GM18517 (cell line): ENCODE measurements around the gene ANKH.

Experiments used
- ATAC-seq: cut with Tn5 transposase; IDR thresholded peaks from one replicate; pipeline ENCODE4 v1.9.1; 2021; ENCODE audit warnings: mild to moderate bottlenecking, moderate library complexity; ENCODE audit not compliant: unreplicated experiment

Gene ANKH

DNA sequence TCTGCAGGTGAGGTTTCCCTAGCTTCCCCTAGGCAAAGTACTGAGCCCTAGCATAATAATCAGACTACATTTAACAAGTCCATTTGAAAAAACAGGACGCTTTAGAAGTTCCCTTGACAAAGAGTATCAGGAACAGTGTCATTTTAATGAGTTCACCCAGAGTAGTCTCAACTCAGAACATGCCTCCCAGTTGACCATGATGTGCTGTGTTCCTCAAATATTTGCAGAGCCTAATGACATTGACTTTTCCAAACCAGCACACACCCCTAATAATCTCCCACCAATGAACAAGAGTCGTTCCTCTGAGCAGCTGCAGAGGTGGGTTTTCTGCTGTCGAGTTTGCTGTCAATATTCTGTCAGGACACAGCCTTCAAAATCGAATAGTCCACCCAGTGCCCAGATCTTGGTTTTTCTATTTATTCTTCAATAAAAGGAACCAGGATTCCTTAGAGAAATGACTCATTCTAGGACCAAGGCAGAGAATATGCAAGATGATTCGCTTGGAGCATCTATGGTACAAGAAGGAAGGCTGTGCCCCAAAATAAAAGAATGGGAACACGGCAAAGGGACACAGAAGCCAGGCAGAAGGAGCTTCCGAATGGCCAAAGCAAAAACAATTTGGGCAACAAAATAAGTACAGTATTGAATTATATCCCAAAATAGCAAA, 149.5 kb downstream of the ANKH start:
- ATAC-seq, result no peak

DNA sequence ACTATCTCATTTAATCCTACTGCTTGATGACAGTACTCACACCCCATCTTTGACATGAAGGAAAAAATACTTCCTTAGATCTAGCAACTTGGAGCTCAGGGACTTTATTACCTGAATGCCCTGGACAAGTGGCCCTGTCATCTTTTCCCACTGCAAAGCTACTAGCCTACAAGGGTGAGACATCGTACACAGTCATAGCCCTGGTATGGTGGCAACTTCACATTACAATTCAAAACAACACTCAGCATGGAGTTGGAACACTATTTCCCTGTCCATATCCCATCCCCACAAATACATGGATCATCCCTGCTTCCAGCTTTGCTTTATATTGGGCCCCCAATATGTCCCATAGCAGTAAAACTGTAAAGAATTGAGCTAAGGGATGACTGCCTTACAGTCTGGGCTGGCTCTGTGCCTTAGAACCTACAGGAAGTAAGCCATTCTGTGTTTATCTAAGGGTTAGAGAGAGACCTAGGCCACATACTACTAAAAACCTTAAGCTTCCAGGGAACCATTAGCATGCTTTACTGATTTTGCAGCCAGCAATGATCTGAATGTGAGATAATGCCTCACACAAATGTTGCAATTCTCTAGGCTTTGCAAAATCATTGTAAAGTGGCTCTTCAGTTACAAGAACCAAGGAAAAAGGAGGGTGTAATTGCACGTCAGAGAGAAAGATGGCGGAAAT, 151.2 kb downstream of the ANKH start:
- no peak for ATAC-seq

DNA sequence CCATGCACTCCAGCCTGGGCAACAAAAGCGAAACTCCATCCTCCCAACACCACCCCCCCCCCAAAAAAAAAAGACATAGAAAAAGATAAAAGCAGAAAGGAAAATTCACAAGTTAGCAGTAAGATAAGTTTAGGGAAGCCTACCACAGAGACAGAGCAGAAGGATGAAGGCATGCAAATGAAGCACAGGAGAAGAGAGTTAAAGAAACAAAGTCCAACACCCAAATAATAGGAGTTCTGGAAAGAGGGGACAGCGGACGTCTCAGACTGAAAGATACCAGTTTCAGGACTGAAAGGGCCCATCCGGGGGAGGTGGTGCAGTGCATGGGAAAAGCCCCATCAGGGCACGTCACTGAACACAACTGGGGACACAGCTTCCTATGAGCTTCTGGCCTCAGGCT, 152.8 kb downstream of the ANKH start:
- no peak for ATAC-seq

DNA sequence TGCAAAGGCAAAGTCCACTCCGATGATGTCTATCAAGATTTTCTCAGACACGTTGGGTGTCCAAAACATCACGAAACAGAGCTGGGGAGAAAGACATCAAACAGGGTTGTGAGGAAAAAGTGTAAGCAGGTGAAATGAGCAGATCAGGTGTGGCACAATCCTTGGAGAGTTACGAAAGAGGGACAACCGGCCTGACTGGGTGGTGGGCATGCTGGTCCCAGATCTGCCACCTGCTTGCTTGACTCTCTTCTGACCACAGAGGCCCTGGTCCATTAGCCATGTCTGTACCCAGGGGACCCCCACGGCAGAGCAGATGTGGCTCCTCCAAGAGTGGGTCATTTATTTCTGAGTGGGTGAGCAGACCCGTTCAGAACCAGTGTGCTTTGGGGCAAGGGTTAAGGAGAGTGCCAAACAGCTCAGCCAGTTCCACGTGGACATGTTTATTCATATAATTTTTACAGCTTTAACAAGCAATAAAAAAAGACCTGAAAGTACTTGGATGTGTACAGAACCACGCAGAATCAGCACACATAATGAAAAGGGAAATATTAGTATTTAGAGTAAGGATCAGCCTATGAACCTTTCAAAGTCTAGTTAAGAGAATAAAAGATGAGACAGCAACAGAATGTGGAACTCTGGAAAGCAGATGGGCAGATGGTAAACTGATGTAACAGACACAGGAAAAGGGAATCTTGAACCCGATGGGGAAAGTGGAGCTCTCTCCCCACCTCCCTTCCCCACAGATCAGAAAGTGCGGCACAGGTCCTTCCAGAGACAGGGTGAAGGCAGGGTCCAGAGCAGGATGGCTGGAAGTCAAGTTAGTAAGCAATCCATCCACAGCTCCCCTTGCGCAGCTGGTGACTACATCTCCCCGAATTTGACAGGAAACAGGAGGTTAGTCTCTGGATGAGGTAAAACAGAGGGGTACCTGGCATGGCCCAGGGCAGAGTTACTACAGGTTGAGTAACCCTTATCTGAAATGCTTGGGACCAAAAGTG, 154.5 kb downstream of the ANKH start:
- no peak for ATAC-seq

DNA sequence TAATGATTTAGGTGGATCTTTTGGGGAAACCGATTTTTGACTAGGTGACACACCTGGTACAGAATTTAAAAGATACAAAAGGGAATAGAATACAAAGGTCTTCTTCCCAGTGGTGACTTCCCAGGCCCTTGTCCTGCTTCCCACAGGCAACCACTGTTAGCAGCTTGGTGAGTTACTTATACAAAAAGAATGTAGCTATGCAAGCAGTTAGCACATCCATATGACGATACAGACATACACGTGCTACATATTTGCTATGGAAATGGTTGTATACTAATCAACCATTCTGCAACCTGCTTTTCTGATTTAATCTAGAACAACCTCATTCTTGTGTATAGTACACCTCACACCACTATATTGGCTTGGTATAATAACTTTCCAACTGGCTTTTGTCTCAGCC, 156.1 kb downstream of the ANKH start:
- no peak for ATAC-seq

DNA sequence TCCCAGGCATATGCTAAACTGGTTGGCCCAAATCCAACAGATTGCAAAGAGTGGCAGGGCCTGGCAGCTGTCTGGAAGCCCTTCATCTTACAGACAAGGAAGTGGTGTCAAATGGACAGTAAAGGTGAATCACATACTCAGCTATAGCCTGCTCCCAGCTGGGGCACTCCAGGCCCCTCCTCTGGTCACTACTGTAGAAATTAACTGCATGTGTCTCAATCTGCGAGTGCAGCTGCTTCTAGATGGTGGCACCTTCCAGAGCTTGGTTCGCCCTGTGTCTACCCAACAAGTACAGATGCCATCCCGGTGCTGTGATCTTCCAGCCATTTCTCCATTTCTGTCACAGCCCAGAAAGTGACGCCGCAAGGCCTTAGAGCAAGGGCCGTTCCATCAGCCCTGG, 156.9 kb downstream of the ANKH start:
- ATAC-seq, result no peak

DNA sequence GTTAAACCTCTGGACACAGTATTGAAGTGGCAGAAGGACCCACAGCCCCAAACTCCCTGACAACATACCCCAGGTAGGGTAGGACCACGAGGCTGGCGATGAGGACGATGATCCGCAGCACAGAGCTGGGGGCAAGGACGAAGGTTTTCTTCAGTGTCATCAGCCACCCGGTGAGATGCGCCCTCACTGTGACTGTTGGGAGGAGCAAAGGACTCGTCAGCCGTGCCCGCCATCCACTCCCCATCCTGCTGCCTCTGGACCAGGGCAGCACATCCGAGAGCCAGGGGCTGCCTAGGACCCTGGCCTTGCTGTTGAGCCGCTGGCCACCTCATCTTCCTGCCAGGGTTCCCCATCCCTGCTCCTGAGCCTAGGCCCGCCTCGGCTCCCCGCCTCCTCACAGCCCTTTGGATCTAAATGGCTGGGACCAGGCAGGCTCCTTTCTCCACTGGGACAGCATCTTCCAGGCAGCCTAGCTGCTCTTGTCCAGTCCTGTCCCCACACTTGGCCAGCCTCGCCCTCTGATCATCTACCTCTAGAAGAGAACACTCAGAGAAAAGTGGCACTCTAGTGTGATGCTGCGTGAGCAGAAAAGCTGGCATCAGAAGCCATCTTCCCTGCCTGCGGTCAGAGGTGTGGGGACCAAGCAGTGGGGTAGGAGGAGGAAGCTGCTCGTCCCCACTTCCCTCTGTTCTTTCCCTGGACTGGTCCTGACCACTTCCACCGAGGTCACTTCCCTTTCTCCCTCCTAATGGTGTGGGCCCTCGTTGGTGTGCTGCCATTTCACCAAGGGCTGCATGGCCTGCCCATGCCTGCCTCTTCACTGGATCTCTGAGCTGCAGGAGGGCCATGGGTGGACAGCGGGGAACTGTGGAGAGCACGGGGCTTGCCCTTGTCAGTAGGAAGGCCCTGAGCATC, 157.8 kb downstream of the ANKH start:
- ATAC-seq, result no peak

DNA sequence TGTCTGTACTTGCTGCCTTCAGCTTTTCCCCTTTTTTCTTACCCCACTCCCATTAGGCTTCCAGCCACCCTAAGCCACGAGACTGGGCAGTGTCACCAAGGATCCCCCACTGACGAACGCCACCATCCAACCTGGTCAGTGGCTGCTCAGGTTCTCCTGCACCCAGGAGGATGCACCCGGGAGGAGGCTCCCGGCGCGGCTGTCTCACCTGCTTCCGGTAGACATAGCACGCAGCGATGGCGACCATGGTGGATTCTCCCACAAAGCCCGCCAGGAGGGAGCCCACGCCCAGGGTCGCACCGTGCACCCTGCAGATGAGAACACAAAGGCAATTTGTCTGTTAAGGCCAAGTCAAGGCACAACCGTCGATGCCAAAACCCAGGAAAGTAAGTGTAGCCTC, 158.9 kb downstream of the ANKH start:
- no peak for ATAC-seq

DNA sequence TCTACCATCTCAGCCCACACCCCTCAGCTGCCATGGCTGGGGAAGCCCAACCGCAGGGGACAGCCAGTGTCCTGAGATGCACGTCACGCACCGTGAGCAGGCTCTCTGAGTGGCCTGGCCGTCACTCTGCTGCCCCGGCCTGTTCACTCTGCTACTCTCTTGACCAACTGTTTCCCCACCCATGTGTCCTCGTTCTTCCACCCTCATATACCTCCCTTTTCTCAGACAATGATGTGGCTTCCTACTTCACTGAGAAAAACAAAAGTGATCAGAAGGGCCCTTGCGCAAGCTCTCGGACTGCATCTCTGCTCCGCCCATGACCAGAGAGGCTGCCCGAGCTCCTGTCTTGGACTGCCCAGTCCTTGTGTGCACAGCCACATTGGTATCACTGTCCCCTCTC, 159.4 kb downstream of the ANKH start:
- ATAC-seq, result no peak

DNA sequence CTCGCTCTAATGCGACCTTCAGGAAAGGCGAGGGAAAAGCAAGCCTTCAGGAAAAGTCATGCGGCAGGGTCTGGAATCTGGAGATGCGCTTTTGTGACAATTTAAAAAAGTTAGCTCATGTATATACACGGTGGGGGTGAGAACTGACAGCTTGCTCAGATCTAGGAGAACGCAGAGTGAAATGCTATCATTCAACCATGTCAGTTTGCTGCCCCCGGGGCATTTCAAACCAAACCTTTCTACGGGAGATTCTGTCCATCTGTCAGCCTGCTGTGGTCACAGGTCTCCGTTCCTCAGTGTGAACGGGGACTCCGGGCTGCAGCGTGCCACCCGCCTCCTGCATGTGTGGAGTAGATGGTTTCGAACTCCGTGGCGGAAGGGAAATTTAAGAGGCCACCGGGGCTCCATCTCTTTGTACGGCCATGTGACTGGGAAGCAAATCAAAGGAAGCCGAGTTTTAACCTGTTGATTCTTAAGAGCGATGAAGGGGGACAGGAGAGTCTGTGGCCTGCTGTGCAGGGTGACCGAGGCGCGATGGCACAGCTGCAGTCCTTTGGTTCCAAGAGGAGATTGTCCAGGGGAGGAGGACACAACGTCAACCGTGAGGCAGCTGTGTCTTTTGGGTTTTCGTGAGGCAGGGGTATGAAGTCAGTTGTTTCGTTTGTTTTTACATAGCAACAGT, 161.1 kb downstream of the ANKH start:
- ATAC-seq, result no peak

DNA sequence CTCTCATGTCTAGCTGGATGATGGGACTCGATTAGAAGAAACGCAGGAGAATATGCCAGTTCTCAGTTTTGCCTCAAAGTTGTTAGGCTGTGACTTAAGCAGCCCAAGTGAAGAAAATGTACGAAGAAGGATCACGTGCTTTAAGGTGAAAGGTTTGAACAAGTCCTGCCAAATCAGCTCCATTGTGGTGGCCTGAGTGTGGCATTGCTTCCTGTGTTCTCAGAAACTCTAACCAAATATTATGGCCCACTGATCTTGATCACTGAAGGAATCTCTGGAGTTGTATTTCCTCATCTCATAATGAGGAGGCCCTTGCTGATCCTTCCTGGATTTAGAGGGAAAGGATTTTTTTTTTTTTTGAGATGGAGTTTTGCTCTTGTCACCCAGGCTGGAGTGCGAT, 163.0 kb downstream of the ANKH start:
- ATAC-seq, result no peak

DNA sequence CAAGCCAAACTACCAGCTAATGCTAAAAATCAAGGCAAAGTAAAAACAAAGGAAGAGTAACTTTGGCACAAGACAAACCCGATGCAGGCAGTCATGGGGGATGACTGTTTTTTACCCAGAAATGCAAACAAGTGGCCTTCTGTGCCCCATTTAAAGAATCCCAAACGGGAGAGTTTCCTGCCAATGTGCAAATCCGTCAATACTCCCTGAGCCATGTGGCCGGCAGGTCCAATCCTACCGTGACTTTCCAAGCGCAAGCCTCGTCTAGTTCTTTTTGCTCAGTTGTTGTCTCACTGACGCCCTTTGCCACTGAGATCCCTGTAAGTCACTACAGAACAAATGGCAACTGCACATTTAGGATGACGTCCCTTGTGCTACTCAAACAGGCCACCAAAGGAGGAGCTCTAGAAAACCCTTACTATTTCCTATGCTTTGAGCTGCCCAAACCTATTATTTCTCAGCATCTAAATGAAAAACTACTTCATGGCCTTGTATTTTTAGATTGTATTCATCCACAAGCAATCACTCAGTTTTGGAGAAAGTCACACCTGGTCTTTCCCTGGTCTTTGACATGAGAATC, 163.7 kb downstream of the ANKH start:
- ATAC-seq, result no peak

DNA sequence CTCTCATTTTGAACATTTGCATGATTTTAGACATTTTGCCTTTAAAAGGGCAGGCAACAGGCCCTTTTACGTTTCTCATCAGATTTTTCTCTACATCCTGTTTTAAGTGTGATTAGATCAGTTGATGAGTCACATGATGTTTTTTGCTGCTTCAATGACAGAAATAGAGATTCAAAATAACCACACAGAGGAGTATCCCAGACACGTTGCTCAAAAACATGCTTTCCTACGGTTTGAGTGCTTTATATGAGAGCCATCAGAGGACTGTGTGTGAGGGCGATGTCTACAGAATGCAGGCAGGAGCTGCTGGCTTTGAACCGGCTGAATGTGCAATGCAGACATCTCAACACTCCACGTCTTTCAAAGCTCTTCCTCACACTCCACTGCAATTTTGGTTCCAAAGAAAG, 165.0 kb downstream of the ANKH start:
- no peak for ATAC-seq

DNA sequence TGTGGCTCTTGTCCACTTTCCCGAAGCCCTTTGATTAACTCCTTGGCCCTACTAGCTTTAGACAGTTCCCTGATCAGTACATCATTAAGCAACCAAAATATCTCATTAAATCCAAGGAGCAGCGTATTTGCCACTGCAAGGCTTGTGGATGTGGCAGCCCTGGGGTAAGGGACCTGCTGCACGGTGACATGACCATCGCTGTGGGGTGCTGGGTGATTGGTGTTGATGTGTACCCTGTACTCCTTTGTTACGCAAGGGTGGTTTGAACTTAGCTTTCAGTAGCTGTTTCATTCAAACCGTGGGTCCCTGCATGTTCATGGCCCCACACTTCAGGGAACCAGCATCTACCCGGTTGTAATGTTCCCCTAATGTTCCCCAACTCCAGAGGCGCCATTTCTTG, 166.0 kb downstream of the ANKH start:
- no peak for ATAC-seq

DNA sequence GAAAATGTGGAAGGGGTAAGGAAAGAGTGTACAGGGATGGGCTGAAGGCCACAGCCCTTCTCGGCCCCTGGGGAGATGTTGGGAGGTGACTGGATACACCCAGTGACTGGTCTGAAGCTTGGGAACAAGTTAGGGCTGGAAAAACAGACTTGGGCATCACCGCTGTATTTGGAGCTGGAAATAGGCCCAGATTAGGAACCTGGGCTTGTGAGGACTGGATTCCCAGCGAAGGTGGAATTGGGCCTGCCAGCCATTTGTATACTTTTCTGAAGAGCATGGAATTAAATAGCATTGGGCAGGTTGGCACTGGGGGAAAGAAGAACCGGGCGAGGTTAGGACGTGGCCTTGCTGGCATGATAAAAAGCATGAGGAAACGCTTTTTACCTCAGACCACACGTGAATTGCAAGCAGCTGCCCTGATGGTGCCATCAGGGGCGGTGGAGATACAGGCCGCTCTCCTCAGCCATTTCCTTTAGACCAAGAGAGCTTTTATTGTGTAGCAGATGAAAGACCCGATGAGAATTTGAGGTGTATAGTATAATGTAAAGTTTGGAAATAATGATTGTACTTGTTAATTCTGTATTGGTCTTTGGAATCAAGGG, 169.2 kb downstream of the ANKH start:
- ATAC-seq, result no peak

DNA sequence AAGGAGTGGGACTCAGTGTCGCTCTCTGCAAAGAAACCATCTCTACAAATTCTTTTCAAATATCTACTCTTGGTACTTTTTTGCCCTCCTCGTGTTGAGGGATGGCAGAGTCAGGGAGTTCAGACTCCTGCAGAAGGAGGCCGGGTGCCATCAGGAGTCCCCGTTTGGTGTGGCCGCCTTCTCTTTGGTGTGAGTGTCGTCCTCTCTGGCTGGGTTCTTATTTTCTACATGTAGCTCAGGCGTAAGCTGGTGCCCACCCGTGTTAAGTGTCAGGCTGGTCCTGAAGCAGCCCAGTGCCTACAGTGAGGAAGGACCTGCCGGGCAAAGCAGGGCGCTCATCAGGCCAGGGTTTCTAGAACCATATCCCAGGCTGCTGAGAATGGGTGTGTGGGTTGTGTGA, 170.0 kb downstream of the ANKH start:
- no peak for ATAC-seq

DNA sequence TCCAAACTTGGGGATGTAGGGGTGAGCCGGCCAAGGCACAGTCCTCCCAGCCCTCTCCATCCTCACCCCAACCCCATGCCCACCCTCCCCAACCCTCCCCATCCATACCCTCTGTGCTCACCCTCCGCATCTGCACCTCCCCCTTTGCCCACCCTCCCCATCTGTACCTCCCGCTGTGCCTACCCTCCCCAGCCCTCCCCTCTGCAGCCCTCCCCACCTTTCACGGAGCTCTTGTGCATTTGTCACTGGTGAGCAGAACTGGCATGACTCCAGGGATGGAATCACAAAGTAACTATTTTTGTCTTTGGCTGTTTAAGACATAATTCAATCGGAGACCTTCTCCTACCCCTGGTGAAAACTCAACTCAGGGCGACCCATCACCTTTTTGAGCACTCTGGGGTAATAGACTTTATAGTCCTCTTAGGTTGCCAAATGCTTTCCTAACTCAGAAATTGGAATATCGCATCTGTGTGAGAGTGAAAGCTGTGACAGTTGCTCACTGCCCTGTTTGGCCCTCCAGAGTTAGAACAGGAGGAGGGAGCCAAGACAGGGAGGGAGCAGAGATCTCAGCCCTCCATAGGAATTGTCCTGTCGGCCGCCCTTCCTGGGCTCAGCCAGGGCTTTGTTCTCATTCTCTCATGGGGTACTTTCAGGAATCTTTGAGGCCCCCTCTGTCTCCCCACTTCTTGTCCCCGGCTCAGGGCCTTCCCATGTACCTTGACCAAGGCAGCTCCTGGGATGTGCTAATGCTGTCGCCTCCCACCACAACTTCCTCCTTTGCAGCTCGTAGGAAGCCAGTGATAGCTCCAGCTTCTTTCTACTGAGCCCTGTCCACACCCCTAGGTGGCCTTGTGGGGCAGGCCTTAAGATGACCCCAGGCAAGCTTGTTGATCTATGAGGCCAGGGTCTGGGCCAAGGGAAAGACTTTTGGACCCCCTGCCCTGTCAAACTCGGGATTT, 170.8 kb downstream of the ANKH start:
- ATAC-seq, result no peak

DNA sequence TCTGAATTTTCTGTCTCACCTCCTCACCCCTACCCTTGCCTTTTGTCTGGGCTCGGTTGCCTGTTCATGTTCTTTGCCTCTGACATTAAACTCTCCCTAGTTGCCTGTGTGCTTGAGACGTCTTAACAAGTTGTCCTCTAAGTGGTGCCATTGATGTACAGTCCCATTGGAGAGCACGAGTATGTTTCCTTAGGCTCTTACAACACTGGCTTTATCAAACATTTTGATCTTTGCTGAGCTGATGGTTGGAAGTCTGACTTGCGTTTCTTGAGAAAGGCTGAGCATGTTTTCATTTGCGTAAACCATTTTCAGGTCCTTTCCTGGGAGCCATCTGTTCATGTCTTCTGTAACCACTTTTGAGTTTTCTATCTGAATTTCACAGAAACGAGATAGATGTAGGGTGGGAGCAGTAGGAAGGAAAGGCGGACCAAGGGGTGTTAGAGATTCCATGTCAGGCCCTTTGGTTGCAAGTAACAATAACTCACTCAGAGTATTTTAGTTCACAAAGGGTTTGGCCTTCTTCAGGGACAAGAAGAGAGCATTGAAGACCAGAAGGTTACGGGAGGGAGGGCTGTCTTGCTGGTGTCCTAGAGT, 171.7 kb downstream of the ANKH start:
- no peak for ATAC-seq
